Activated CD8-positive, alpha-beta memory T cell treated with anti-CD3 and anti-CD28 coated beads for 24 hours (primary cell): ENCODE measurements around the gene MIA2.
A peak's percentile ranks its signal among the peaks of the same experiment; 100 is the strongest.
"Not testable (repeated sequence)": the region's sequence is repeated elsewhere in the genome, so short reads cannot be mapped to it uniquely, and the experiment has no call there.

Experiments
- DNase-seq: peaks from one replicate; pipeline ENCODE4 v3.0.0-alpha.2; 2020

The MIA2 gene

GRCh38 chr14:39233680-39234326 lies at the start of gene MIA2:
Gene MIA2, plus strand, starts transcription at chr14:39233915. Its CDS starts 200 bp downstream, at chr14:39234115.
- DNase-seq: no peak

- DNase-seq: no peak
Measured at GRCh38 chr14:39184628-39185255, 49.0 kb upstream of the MIA2 start.

- no peak for DNase-seq
Measured at GRCh38 chr14:39185256-39186049, 48.3 kb upstream of the MIA2 start.

- DNase-seq: no peak
Measured at GRCh38 chr14:39186941-39187525, 46.7 kb upstream of the MIA2 start.

- DNase-seq: no peak
Measured at GRCh38 chr14:39203659-39204606, 29.8 kb upstream of the MIA2 start.

GRCh38 chr14:39207430-39207829 lies 26.3 kb upstream of the MIA2 start:
- DNase-seq: not testable (repeated sequence)

GRCh38 chr14:39211109-39211741 lies 22.5 kb upstream of the MIA2 start:
- no peak for DNase-seq

GRCh38 chr14:39212034-39212433 lies 21.7 kb upstream of the MIA2 start:
- DNase-seq: no peak

GRCh38 chr14:39212693-39213092 lies 21.0 kb upstream of the MIA2 start:
- no peak for DNase-seq

- no peak for DNase-seq
Measured at GRCh38 chr14:39217214-39217879, 16.4 kb upstream of the MIA2 start.

GRCh38 chr14:39218171-39218769 lies 15.4 kb upstream of the MIA2 start:
- no peak for DNase-seq

- DNase-seq: no peak
Measured at GRCh38 chr14:39219075-39219499, 14.6 kb upstream of the MIA2 start.

- DNase-seq: not testable (repeated sequence)
Measured at GRCh38 chr14:39220473-39220872, 13.2 kb upstream of the MIA2 start.

- no peak for DNase-seq
Measured at GRCh38 chr14:39228044-39228443, 5.7 kb upstream of the MIA2 start.

- DNase-seq: peak; percentile 72
Measured at GRCh38 chr14:39228509-39229221, 5.0 kb upstream of the MIA2 start.

GRCh38 chr14:39229222-39229543 lies 4.5 kb upstream of the MIA2 start:
- peak; percentile 71 for DNase-seq

GRCh38 chr14:39229601-39230110 lies 4.1 kb upstream of the MIA2 start:
- no peak for DNase-seq

- no peak for DNase-seq
Measured at GRCh38 chr14:39230416-39231035, 3.2 kb upstream of the MIA2 start.

GRCh38 chr14:39231751-39232553 lies 1.8 kb upstream of the MIA2 start:
- not testable (repeated sequence) for DNase-seq
